BJ (cell line): ENCODE measurements around the gene OR2L2. TPM values are rescaled to one million over a fixed set of nuclear protein-coding genes. Genes with fewer than 3 reads are reported as not detected.

Experiments used
- polyA plus RNA-seq: library from polyadenylated mRNA; depleted of rRNA; stranded (reverse); fragments of >200 nt; gene quantifications from 2 replicates; pipeline ENCODE4 v1.2.3, GENCODE V29; 2011; rRNA removed
- small RNA-seq: library from RNA; depleted of rRNA; stranded (forward); fragments of <200 nt; gene quantifications from one replicate; pipeline ENCODE3, GENCODE V24; 2012; ENCODE audit warnings: low replicate concordance, low read depth; ENCODE audit not compliant: insufficient read length

OR2L2 gene
- polyA plus RNA-seq, 1 experiment = not detected

Small RNA genes lying within 50 kb of the gene (small RNA-seq; reads per million reads assigned to genes)
- gene RF00019 = not detected

Other genes with a start within 250 kb of the OR2L2 start
- gene OR14A16, start 206.0 kb upstream of the OR2L2 start, polyA plus RNA-seq = not detected in 2 replicates
- gene OR11L1, start 188.2 kb upstream of the OR2L2 start, polyA plus RNA-seq = not detected in 2 replicates
- gene TRIM58, start 172.9 kb upstream of the OR2L2 start, polyA plus RNA-seq = not detected in 2 replicates
- gene OR2W3, start 134.5 kb upstream of the OR2L2 start, polyA plus RNA-seq = not detected in 2 replicates
- not detected in 2 replicates for gene OR2T8, start 109.8 kb upstream of the OR2L2 start, polyA plus RNA-seq
- gene OR2AJ1, start 105.2 kb upstream of the OR2L2 start, polyA plus RNA-seq = not detected in 2 replicates
- gene OR2L8, start 81.2 kb upstream of the OR2L2 start, polyA plus RNA-seq = not detected in 2 replicates
- gene OR2AK2, start 64.8 kb upstream of the OR2L2 start, polyA plus RNA-seq = not detected in 2 replicates
- gene OR2L5, start 16.4 kb upstream of the OR2L2 start, polyA plus RNA-seq = not detected in 2 replicates
- gene OR2L3, start 16.8 kb downstream of the OR2L2 start, polyA plus RNA-seq = not detected in 2 replicates
- gene OR2L13, start 65.1 kb downstream of the OR2L2 start, polyA plus RNA-seq = not detected in 2 replicates
- gene OR2M5, start 115.1 kb downstream of the OR2L2 start, polyA plus RNA-seq = not detected in 2 replicates
- not detected in 2 replicates for gene OR2M2, start 144.8 kb downstream of the OR2L2 start, polyA plus RNA-seq
- not detected in 2 replicates for gene OR2M3, start 167.2 kb downstream of the OR2L2 start, polyA plus RNA-seq
- gene OR2M4, start 201.3 kb downstream of the OR2L2 start, polyA plus RNA-seq = not detected in 2 replicates
- not detected in 2 replicates for gene OR2T33, start 247.9 kb downstream of the OR2L2 start, polyA plus RNA-seq